ENCODE data around the gene LTBP4. TPM values are rescaled to one million over a fixed set of nuclear protein-coding genes. Genes with fewer than 3 reads are reported as not detected.
A peak's percentile ranks its signal among the peaks of the same experiment; 100 is the strongest.

LTBP4 gene
- total and polyA plus RNA-seq, 8 donors = 151 to 519 (median 345) TPM

DNA sequence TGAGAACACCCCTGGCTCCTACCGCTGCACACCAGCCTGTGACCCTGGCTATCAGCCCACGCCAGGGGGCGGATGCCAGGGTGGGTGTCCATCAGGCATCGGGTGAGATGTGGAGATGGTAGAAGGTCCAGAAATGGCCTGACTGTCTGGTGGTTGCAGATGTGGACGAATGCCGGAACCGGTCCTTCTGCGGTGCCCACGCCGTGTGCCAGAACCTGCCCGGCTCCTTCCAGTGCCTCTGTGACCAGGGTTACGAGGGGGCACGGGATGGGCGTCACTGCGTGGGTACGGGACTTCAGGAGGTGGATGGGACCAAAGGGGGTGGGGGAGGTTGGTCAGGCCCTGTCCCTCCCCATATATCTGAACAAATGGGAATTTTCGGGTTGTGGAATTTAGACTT, 15.8 kb downstream of the LTBP4 start:
- TF ChIP-seq, protein P1, sequence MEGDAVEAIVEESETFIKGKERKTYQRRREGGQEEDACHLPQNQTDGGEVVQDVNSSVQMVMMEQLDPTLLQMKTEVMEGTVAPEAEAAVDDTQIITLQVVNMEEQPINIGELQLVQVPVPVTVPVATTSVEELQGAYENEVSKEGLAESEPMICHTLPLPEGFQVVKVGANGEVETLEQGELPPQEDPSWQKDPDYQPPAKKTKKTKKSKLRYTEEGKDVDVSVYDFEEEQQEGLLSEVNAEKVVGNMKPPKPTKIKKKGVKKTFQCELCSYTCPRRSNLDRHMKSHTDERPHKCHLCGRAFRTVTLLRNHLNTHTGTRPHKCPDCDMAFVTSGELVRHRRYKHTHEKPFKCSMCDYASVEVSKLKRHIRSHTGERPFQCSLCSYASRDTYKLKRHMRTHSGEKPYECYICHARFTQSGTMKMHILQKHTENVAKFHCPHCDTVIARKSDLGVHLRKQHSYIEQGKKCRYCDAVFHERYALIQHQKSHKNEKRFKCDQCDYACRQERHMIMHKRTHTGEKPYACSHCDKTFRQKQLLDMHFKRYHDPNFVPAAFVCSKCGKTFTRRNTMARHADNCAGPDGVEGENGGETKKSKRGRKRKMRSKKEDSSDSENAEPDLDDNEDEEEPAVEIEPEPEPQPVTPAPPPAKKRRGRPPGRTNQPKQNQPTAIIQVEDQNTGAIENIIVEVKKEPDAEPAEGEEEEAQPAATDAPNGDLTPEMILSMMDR (IDR thresholded peaks at IDR 0.05) = no peak
- ATAC-seq = no peak
- Histone ChIP-seq H3K36me3 (peaks cover 0 to 24% of the 10 kb centered on the region in 2 donors), H3K4me1 (peaks cover 0 to 24% of the 10 kb centered on the region in 2 donors), H3K4me3 (no peak overlapping the region), H3K27me3 (peaks cover 0 to 34% of the 10 kb centered on the region in 2 donors), H3K9me3 (no peaks in the 10 kb centered on the region), H3K27ac (no peak overlapping the region)
- intact Hi-C loops (cut with DNase I) = no loop called here
- DNase-seq = peak in 1 of 4 donors; percentile 61

- Histone ChIP-seq H3K4me1 (peaks cover 0 to 24% of the 10 kb centered on the region in 2 donors), H3K27me3 (peaks cover 0 to 29% of the 10 kb centered on the region in 2 donors), H3K36me3 (peaks cover 0 to 34% of the 10 kb centered on the region in 2 donors), H3K27ac (no peak overlapping the region), H3K4me3 (no peak overlapping the region), H3K9me3 (no peaks in the 10 kb centered on the region)
- intact Hi-C loops (cut with DNase I) = no loop called here
- ATAC-seq (no peak), DNase-seq (no peak)
- TF ChIP-seq, protein P1 (IDR thresholded peaks at IDR 0.05) = no peak
These were observed 16.8 kb downstream of the LTBP4 start for GRCh38 chr19:40617961-40618360.

- TF ChIP-seq, protein P1 (IDR thresholded peaks at IDR 0.05) = no peak
- H3K4me3 ChIP-seq = no peak overlapping the region
- no peak overlapping the region for H3K27ac ChIP-seq
- peaks cover 0 to 43% of the 10 kb centered on the region in 2 donors for H3K36me3 ChIP-seq
- intact Hi-C loops (cut with DNase I) = no loop called here
- H3K9me3 ChIP-seq = no peaks in the 10 kb centered on the region
- peak in 1 of 4 donors; percentile 14 for DNase-seq
- no peak for ATAC-seq
- H3K4me1 ChIP-seq = peaks cover 0 to 12% of the 10 kb centered on the region in 2 donors
- H3K27me3 ChIP-seq = peaks cover 0 to 13% of the 10 kb centered on the region in 2 donors
These were observed 18.4 kb downstream of the LTBP4 start for GRCh38 chr19:40619333-40620160.

DNA sequence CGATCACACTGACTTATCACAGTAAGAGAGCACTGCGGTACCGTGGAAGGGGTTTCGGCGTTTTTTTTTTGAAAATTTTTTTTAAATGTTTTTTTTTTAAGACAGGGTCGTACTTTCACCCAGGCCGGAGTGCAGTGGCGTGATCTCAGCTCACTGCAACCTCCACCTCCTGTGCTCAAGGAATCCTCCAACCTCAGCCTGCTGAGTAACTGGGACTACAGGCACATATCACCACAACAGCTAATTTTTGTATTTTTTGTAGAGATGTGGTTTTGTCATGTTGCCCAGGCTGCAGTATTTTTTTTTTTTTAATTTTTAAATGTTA, 19.0 kb downstream of the LTBP4 start:
- TF ChIP-seq, protein P1 (IDR thresholded peaks at IDR 0.05) = no peak
- H3K27ac ChIP-seq = no peak overlapping the region
- intact Hi-C loops (cut with DNase I) = no loop called here
- peaks cover 0 to 7% of the 10 kb centered on the region in 2 donors for H3K27me3 ChIP-seq
- H3K9me3 ChIP-seq = no peaks in the 10 kb centered on the region
- peaks cover 0 to 43% of the 10 kb centered on the region in 2 donors for H3K36me3 ChIP-seq
- DNase-seq = no peak
- ATAC-seq = no peak
- H3K4me1 ChIP-seq = peaks cover 0 to 6% of the 10 kb centered on the region in 2 donors
- H3K4me3 ChIP-seq = no peak overlapping the region

GRCh38 chr19:40621283-40621682, 20.1 kb downstream of the LTBP4 start:
- H3K4me1 ChIP-seq = no peaks in the 10 kb centered on the region
- peaks cover 0 to 49% of the 10 kb centered on the region in 2 donors for H3K36me3 ChIP-seq
- no peaks in the 10 kb centered on the region for H3K27me3 ChIP-seq
- no peak overlapping the region for H3K4me3 ChIP-seq
- no peaks in the 10 kb centered on the region for H3K9me3 ChIP-seq
- H3K27ac ChIP-seq = no peak overlapping the region
- DNase-seq (no peak), ATAC-seq (no peak)
- intact Hi-C loops (cut with DNase I) = no loop called here
- TF ChIP-seq, protein P1 (IDR thresholded peaks at IDR 0.05) = no peak

All from left lung (tissue), 10 donors.